NCI-H2227 (cell line): ENCODE measurements around the gene EMILIN1.
A peak's percentile ranks its signal among the peaks of the same experiment; 100 is the strongest.
"Not testable (repeated sequence)": the region's sequence is repeated elsewhere in the genome, so short reads cannot be mapped to it uniquely, and the experiment has no call there.

Experiments
- DNase-seq: peaks from one replicate; lab custom pipeline; 2025; ENCODE audit not compliant: unreplicated experiment; lab: John Stamatoyannopoulos, UW

The EMILIN1 gene

DNA sequence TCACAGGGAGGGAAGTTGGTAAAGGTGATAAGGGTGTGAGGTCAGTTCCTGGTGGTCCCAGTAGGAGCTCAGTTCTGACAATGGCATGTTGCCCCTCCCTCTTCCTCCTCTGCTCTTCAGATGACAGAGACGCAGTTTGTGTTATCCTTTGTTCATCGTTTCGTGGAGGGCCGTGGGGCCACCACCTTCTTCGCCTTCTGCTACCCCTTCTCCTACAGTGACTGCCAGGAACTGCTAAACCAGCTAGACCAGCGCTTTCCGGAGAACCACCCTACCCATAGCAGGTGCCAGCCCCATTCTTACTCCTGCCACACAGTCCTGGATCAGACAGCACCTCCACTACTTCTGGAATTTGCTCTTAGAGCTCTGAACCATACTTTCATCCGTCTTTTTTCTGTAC lies 24.6 kb upstream of the EMILIN1 start:
- no peak for DNase-seq

- no peak for DNase-seq
Observed at GRCh38 chr2:27054721-27055120, 23.7 kb upstream of the EMILIN1 start.

DNA sequence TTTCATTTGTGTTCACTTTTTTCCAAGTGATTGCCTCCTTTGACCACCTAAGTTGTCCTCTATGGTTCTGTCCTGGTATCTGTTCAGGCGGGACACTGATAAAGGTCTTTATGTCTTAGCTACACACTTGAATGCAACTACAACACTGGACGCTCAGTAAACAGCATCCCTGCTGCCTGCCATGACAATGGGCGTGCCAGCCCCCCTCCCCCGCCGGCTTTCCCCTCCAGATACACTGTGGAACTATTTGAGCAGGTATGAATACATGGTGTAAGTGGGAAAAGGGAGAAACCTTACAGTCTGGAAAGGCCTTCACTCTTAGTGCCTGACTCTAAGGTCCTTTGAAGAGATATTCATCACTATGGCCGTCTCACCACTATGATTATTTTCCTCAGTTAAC lies 21.2 kb upstream of the EMILIN1 start:
- no peak for DNase-seq

GRCh38 chr2:27058210-27058609 lies 20.2 kb upstream of the EMILIN1 start:
- no peak for DNase-seq

GRCh38 chr2:27059141-27059820 lies 19.1 kb upstream of the EMILIN1 start:
- no peak for DNase-seq

DNA sequence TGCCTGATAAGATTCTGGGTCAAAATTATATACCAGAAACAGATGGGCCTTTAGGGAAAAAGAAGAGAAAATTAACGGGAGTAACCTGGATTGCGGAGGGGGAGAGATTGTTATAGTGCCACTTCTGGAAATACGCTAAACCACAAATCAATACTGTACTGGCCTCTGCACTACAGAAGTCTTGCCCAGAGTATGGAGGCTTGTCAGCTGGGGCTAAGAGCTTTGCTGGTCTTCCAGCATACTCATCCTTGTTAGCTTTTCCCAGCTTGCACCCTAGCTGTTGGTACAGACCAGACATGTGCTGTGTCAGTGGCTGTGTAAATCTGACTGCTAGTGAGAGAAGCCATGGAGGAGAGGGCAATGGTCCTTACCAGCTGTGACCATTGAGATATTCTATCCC lies 18.1 kb upstream of the EMILIN1 start:
- DNase-seq, result peak; percentile 38

- DNase-seq, result no peak
Observed at GRCh38 chr2:27065128-27065527, 13.3 kb upstream of the EMILIN1 start.

- DNase-seq, result no peak
Observed at GRCh38 chr2:27067385-27067784, 11.0 kb upstream of the EMILIN1 start.

- no peak for DNase-seq
Observed at GRCh38 chr2:27069436-27069835, 9.0 kb upstream of the EMILIN1 start.

DNA sequence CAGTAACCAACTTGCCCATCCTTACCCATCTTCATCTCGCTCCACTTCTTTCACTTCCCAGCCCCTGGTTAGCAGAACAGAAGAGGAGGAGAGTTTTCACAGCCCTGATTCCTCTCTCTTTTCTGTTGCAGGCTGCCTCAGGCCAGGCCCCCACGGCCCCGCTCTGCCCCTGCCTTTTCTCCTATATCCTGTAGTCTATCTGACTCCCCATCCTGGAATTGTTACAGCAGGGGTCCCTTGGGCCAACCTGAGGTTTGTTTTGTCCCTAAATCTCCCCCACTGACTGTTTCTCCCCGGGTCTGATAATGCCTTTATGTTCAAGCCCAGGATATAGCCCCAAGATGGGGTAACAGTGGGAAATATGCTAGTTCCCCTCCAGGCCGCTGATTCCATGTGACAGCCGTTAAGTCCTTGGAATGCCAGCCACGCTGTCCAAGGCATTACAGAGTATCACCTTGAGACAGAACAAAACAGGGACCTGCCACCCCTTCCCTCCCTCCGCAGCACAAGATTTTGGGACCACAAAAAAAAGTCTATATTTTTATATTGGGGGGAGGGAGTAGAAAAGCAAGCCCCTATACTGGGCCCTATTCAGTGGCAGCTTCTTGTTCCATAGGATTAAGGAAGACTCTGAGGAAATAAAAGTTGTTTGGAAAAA lies 8.3 kb upstream of the EMILIN1 start:
- no peak for DNase-seq

GRCh38 chr2:27070653-27071276 lies 7.7 kb upstream of the EMILIN1 start:
- no peak for DNase-seq

- DNase-seq, result peak; percentile 97
Observed at GRCh38 chr2:27071277-27071989, 7.0 kb upstream of the EMILIN1 start, which contains the start of gene OST4. Gene OST4 (minus strand): TSS chr2:27071654.

GRCh38 chr2:27071990-27072830 lies 6.2 kb upstream of the EMILIN1 start:
- DNase-seq, result peak; percentile 27

DNA sequence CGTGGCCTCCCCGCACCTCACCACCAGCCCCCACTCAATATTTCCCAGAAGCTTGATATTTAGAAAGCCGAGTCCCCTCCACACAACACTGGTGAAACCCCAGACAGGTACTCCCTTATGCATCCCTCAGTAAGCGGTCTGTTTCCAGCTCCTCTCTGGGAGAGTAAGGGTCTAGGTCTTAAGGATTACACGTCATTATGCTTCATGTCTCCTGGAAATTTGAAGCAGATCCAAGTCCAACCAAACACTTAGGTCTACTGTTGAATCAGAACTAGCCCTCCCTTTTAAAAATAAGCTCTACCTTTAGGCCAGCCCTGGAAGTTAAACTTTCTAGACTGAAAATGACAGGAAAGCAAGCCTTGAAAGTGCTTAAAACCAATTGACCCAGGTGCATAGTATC lies 5.5 kb upstream of the EMILIN1 start:
- no peak for DNase-seq

DNA sequence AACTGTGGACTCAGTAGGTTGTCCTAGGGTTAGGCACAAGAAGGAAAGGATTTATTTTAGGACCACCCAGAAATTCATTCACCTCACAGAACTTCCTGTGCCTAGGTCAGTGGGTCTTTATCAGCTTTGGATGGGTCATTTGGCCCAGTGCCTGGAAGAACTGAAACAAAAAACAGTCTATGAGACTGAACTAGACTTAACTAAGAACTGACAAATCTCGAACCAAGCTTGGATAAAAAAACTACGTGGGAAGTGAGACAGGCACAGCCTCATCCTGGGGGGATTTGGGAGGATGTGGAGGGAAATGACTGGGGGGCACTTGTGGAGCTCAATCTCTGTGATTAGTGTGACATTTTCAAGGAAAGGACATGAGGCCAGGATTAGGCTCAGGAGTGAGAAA lies 4.6 kb upstream of the EMILIN1 start:
- no peak for DNase-seq

DNA sequence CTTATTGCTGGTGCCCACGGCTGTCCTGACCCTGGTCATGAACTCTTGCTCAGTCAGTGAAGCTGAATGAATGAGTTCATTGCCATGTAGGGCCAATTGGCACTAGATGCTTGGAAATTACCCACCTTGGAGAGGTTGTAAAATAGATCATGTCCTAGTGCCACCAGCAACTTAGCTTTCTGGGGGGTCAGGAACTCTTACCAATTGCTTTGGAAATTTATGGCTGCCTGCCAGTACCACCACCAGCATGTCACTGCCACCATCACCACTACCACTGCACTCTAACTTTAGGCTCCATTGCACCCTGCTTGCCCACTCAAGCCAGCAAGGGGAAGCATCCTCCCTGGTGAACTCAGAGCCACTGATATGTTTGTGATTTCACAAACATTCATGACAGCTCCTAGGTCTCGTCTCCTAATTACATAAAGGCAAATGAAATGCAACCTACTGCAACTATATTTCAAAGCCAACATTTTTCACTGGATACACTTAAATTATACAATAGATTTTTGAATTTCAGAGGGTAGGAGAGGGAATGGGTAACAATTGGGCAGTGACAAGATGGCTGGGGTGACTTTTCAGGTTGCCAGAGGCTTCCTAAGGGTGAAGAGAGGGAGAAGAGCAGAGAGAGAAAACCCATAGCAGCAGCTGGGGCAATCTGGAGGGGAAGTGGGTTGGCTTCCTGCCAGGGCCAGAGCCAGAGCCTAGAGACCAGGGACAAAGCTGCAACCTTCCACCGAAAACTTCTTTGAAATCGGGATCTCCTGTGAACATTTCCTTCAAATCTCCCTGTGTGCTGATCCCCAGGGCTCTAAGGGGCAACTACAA lies 3.5 kb upstream of the EMILIN1 start:
- peak; percentile 19 for DNase-seq

DNA sequence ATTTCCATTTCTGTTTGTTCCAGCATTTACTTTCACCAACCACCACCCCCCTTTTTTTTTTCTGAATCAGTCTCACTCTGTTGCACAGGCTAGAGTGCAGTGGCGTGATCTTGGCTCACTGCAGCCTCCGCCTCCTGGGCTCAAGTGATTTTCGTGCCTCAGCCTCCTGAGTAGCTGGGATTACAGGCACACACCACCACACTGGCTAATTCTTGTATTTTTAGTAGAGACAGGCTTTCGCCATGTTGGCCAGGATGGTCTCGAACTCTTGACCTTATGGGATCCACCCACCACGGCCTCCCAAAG lies 2.9 kb upstream of the EMILIN1 start:
- not testable (repeated sequence) for DNase-seq

- no peak for DNase-seq
Observed at GRCh38 chr2:27076323-27076722, 2.1 kb upstream of the EMILIN1 start.

DNA sequence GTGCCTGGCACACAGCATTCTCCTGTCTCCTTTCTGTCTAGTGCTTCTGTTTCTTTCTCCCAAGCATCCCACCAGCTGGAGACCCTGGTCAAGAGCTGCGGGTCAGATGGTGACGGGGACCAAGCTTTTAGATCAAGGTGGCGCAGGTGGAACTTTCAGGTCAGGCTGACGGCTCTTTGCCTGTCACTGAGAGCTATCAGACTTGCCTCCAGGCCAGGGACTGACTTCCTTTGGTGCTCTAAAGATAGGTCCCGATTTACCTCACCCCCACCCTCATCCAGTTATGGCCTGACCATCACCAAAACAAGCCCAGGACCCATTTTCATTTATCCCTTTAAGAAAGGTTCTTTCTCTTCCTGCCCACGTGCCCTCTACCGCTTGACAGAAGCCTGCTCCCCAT lies 1.2 kb upstream of the EMILIN1 start:
- DNase-seq, result no peak
